H1 (cell line): Measurements from ENCODE around the gene PRKG2. TPM values are rescaled to one million over a fixed set of nuclear protein-coding genes. Genes with fewer than 3 reads are reported as not detected.

ENCODE experiments used
- CTCF ChIA-PET: fragments of 300-600 bp; sonication (Branson Sonifier 250); formaldehyde crosslinking; loops from one replicate; lab custom pipeline; 2021; ENCODE audit not compliant: partially characterized antibody; lab: Charles Lee
- POLR2A ChIA-PET: fragments of 300-600 bp; sonication (Branson Sonifier 250); formaldehyde crosslinking; loops from one replicate; lab custom pipeline; 2021; ENCODE audit warnings: inconsistent platforms; ENCODE audit not compliant: partially characterized antibody; lab: Charles Lee
- DNase-seq, 2 experiments: peaks; one replicate each; pipeline versions ENCODE4 v3.0.0 to v3.0.0-alpha.2; 2010 to 2022; ENCODE audit warnings: low spot score in 2 of 2, low read depth in 1 of 2, mixed read lengths in 1 of 2
- FAIRE-seq: peaks from 2 replicates; lab custom pipeline; 2011; peaks lifted over from hg19 to GRCh38; lab: Jason Lieb, UNC
- H2AFZ ChIP-seq: 2 replicates; pipeline ENCODE4 v1.8.1; 2012; ENCODE audit warnings: low read length, inconsistent platforms
- H2AK5ac ChIP-seq: 2 replicates; pipeline ENCODE4 v1.6.1; 2013; ENCODE audit warnings: low read depth, low read length
- H2BK120ac ChIP-seq: replicated peaks from 2 replicates; pipeline ENCODE3; 2013; ENCODE audit warnings: low read depth, low read length, inconsistent platforms
- H2BK12ac ChIP-seq: 2 replicates; pipeline ENCODE4 v1.6.1; 2013; ENCODE audit warnings: low read depth, low read length
- H2BK15ac ChIP-seq: 2 replicates; pipeline ENCODE4 v1.6.1; 2013; ENCODE audit warnings: low read length
- H2BK20ac ChIP-seq: 2 replicates; pipeline ENCODE4 v1.6.1; 2013; ENCODE audit warnings: low read length
- H2BK5ac ChIP-seq: 2 replicates; pipeline ENCODE4 v1.6.1; 2013; ENCODE audit warnings: low read depth, low read length
- H3K14ac ChIP-seq: 2 replicates; pipeline ENCODE4 v1.6.1; 2013; ENCODE audit warnings: inconsistent platforms; ENCODE audit not compliant: insufficient read length
- H3K18ac ChIP-seq: 2 replicates; pipeline ENCODE4 v1.6.1; 2013; ENCODE audit warnings: low read length; ENCODE audit errors: extremely low read depth
- H3K23ac ChIP-seq: 2 replicates; pipeline ENCODE4 v1.6.1; 2013; ENCODE audit warnings: inconsistent platforms; ENCODE audit not compliant: insufficient read length
- H3K23me2 ChIP-seq: 2 replicates; pipeline ENCODE4 v1.6.1; 2013; ENCODE audit warnings: low read depth, low read length
- H3K27ac ChIP-seq: 2 replicates; pipeline ENCODE4 v1.6.1; 2011; ENCODE audit warnings: low read depth, low read length, inconsistent platforms
- H3K27me3 ChIP-seq, 4 experiments: replicated peaks in 1 of 4; 1 replicate in 1 of 4; 2 replicates in 3 of 4; pipeline versions ENCODE4 v1.6.1 to v1.8.1; 2011 to 2013; ENCODE audit warnings: low read length in 3 of 4, mild to moderate bottlenecking in 3 of 4, inconsistent platforms in 2 of 4, mixed read lengths in 2 of 4, moderate library complexity in 1 of 4; ENCODE audit not compliant: control insufficient read depth in 3 of 4, insufficient read depth in 3 of 4; ENCODE audit errors: extremely low read depth in 1 of 4
- H3K36me3 ChIP-seq, 4 experiments: 2 replicates each; pipeline versions ENCODE4 v1.6.1 to v1.8.1; 2011 to 2013; ENCODE audit warnings: mild to moderate bottlenecking in 4 of 4, low read length in 3 of 4, moderate library complexity in 2 of 4, control low read depth in 1 of 4, inconsistent platforms in 1 of 4; ENCODE audit not compliant: insufficient read depth in 4 of 4, control insufficient read depth in 2 of 4
- H3K4ac ChIP-seq: replicated peaks from 2 replicates; pipeline ENCODE3; 2013; ENCODE audit warnings: low read length, low read depth, mixed read lengths, inconsistent platforms; ENCODE audit not compliant: insufficient read length
- H3K4me1 ChIP-seq, 4 experiments: replicated peaks in 1 of 4; 1 replicate in 1 of 4; 2 replicates in 3 of 4; pipeline versions ENCODE4 v1.6.1 to v1.8.1; 2011 to 2013; ENCODE audit warnings: low read length in 3 of 4, inconsistent platforms in 2 of 4, mixed read lengths in 1 of 4; ENCODE audit not compliant: insufficient read depth in 4 of 4, control insufficient read depth in 3 of 4
- H3K4me2 ChIP-seq, 2 experiments: 2 replicates each; pipeline versions ENCODE4 v1.6.1 to v1.8.1; 2011 to 2013; ENCODE audit warnings: low read depth in 2 of 2, low read length in 2 of 2, control low read depth in 1 of 2, inconsistent platforms in 1 of 2, mild to moderate bottlenecking in 1 of 2; ENCODE audit not compliant: insufficient read depth in 1 of 2
- H3K4me3 ChIP-seq, 4 experiments: fragments of 200-600, 300-600 bp in 1 of 4; sonication (generic), shearing (Covaris generic), sonication (Bioruptor Twin) in 1 of 4; 2 replicates each; pipeline versions ENCODE4 v1.5.1 to v1.8.1; 2011 to 2016; ENCODE audit warnings: low read length in 4 of 4, low read depth in 3 of 4, control low read depth in 2 of 4, inconsistent platforms in 2 of 4, mild to moderate bottlenecking in 2 of 4, mixed read lengths in 1 of 4, moderate library complexity in 1 of 4; ENCODE audit not compliant: insufficient read depth in 2 of 4; ENCODE audit errors: extremely low read depth in 1 of 4
- H3K56ac ChIP-seq: replicated peaks from 2 replicates; pipeline ENCODE3; 2013; ENCODE audit warnings: low read depth, mild to moderate bottlenecking, mixed read lengths, low read length, inconsistent platforms; ENCODE audit not compliant: insufficient read length
- H3K79me1 ChIP-seq: 2 replicates; pipeline ENCODE4 v1.6.1; 2013; ENCODE audit warnings: low read depth, low read length, control low read depth
- H3K79me2 ChIP-seq, 2 experiments: 2 replicates each; pipeline versions ENCODE4 v1.6.1 to v1.8.1; 2012 to 2013; ENCODE audit warnings: low read length in 2 of 2, mild to moderate bottlenecking in 2 of 2, inconsistent platforms in 1 of 2; ENCODE audit not compliant: insufficient read depth in 2 of 2, control insufficient read depth in 1 of 2
- H3K9ac ChIP-seq, 4 experiments: replicated peaks in 1 of 4; 1 replicate in 1 of 4; 2 replicates in 3 of 4; pipeline versions ENCODE4 v1.6.1 to v1.8.1; 2011 to 2013; ENCODE audit warnings: low read depth in 3 of 4, low read length in 3 of 4, control low read depth in 2 of 4, mild to moderate bottlenecking in 2 of 4, moderate library complexity in 2 of 4, inconsistent platforms in 1 of 4; ENCODE audit errors: extremely low read depth in 1 of 4
- H3K9me3 ChIP-seq, 2 experiments: 2 replicates each; pipeline versions ENCODE4 v1.6.1 to v1.8.1; 2012 to 2013; ENCODE audit warnings: mild to moderate bottlenecking in 2 of 2, moderate library complexity in 2 of 2, control low read depth in 1 of 2, inconsistent platforms in 1 of 2, low read depth in 1 of 2, low read length in 1 of 2, mixed read lengths in 1 of 2; ENCODE audit not compliant: insufficient read depth in 2 of 2
- H4K20me1 ChIP-seq, 2 experiments: replicated peaks in 1 of 2; 2 replicates each; pipeline versions ENCODE3 to v1.8.1; 2011 to 2013; ENCODE audit warnings: inconsistent platforms in 2 of 2, low read length in 2 of 2, mild to moderate bottlenecking in 1 of 2; ENCODE audit not compliant: insufficient read depth in 2 of 2, control insufficient read depth in 1 of 2
- H4K5ac ChIP-seq: 2 replicates; pipeline ENCODE4 v1.6.1; 2013; ENCODE audit warnings: low read length, low read depth, mixed read lengths, inconsistent platforms; ENCODE audit not compliant: insufficient read length
- H4K8ac ChIP-seq: 2 replicates; pipeline ENCODE4 v1.8.0; 2013; ENCODE audit warnings: mild to moderate bottlenecking, moderate library complexity, low read length, inconsistent platforms; ENCODE audit not compliant: insufficient read depth; ENCODE audit errors: extremely low read depth
- H4K91ac ChIP-seq: replicated peaks from 2 replicates; pipeline ENCODE3; 2013; ENCODE audit warnings: low read length, mixed read lengths, inconsistent platforms; ENCODE audit not compliant: insufficient read length
- ASH2L ChIP-seq: fragments of 200-600, 300-600 bp; sonication (generic); IDR thresholded peaks from one replicate; pipeline ENCODE4 v1.7.1; 2017; ENCODE audit warnings: low read length
- CBX5 ChIP-seq: fragments of 300-800, 300-1000 bp; sonication (generic); IDR thresholded peaks from 2 replicates; pipeline ENCODE4 v1.7.1; 2016; ENCODE audit warnings: antibody characterized with exemption, low read length, low read depth
- CEBPB ChIP-seq: IDR thresholded peaks from 2 replicates; pipeline ENCODE4 v1.6.1; 2012; ENCODE audit warnings: low read depth, low read length
- KDM1A ChIP-seq: fragments of 200-600, 300-600 bp; sonication (generic); IDR thresholded peaks from 2 replicates; pipeline ENCODE4 v1.7.1; 2016; ENCODE audit warnings: mild to moderate bottlenecking, low read length, borderline replicate concordance
- MAFK ChIP-seq: IDR thresholded peaks from 2 replicates; pipeline ENCODE4 v1.6.1; 2012; ENCODE audit warnings: low read depth, mild to moderate bottlenecking, improper control_type of control experiment, low read length
- RFX5 ChIP-seq: IDR thresholded peaks from 2 replicates; pipeline ENCODE4 v1.6.1; 2011; ENCODE audit warnings: low read depth, low read length, improper control_type of control experiment, borderline replicate concordance
- SIX5 ChIP-seq: IDR thresholded peaks from 2 replicates; pipeline ENCODE4 v1.6.1; 2011; ENCODE audit warnings: mild to moderate bottlenecking, low read depth, low read length
- SP1 ChIP-seq: IDR thresholded peaks from 2 replicates; pipeline ENCODE4 v1.6.1; 2011; ENCODE audit warnings: low read depth, low read length
- SRF ChIP-seq: IDR thresholded peaks from 2 replicates; pipeline ENCODE4 v1.6.1; 2011; ENCODE audit warnings: mild to moderate bottlenecking, low read depth, low read length, moderate library complexity
- TAF1 ChIP-seq: IDR thresholded peaks from 2 replicates; pipeline ENCODE4 v1.6.1; 2011; ENCODE audit warnings: mild to moderate bottlenecking, low read depth, low read length
- YY1 ChIP-seq: IDR thresholded peaks from 2 replicates; pipeline ENCODE4 v1.6.1; 2011; ENCODE audit warnings: low read depth, mild to moderate bottlenecking, low read length
- WGBS, 2 experiments: shearing (Covaris generic) in 1 of 2; methylation state at CpG; one replicate each; pipeline versions ENCODE4 v1.1.6 to v1.1.7; 2013 to 2015; ENCODE audit warnings: low lambda C conversion rate in 2 of 2, mixed read lengths in 2 of 2, inconsistent platforms in 1 of 2, low coverage in 1 of 2, missing lambda C conversion rate in 1 of 2; ENCODE audit not compliant: insufficient replicate concordance in 2 of 2, insufficient coverage in 1 of 2, insufficient read length in 1 of 2; ENCODE audit errors: extremely low coverage in 1 of 2, missing lambda C conversion rate in 1 of 2; 5-methylcytosine and 5-hydroxymethylcytosine counted together
- polyA plus RNA-seq, 7 experiments: library from polyadenylated mRNA; depleted of rRNA in 3 of 7; stranded (reverse) in 5 of 7; unstranded in 2 of 7; fragments of >200 nt in 5 of 7; fragments of 200-250 nt in 2 of 7; gene quantifications; 1 replicate in 5 of 7; 2 replicates in 1 of 7; 4 replicates in 1 of 7; pipeline versions ENCODE4 v1.2.1 to v1.2.3, GENCODE V29; 2011 to 2013; ENCODE audit warnings: missing spikeins in 2 of 7, mixed read lengths in 2 of 7
- total RNA-seq: library from RNA; stranded (reverse); fragmentation: NEBNext Ultra II Directional; extraction: Animal tissue kit (Norgen Biotek cat#: 25700); gene quantifications from 2 replicates; pipeline ENCODE4 v1.2.1, GENCODE V29; 2021
- TF ChIP-seq, protein P1 (sequence below): IDR thresholded peaks from 2 replicates; pipeline ENCODE4 v1.6.1; 2012; ENCODE audit warnings: low read length, inconsistent platforms
- TF ChIP-seq, protein P2 (sequence below): IDR thresholded peaks from 2 replicates; pipeline ENCODE4 v1.6.1; 2011; ENCODE audit warnings: low read depth, mild to moderate bottlenecking, low read length; ENCODE audit not compliant: insufficient read depth

The PRKG2 gene
- total and polyA plus RNA-seq, 2 of the 8 experiments (the other 6 are each of a cell fraction or from before 2014, with no cell fraction given): 0.45 to 1.2 TPM

DNA sequence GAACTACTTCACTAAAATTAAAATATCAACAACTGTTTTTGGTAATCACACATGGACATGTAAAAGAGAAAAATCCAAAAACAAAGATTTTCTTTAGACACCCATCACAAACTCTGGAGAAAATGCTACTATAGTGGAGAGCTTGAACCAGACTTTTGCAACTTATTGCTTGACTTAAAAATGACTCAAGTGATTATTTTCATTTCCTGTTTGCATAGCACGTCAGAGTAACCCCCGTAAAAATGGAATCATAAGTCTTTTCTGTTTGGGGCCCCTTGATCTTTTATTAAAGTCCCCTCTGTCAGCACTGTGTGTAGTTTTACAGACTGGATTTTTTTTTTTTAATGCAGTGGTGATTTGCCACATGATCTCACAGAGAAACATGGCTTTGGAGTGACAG is 79.5 kb downstream of the PRKG2 start:
- H3K9me3 ChIP-seq: no peaks in the 10 kb centered on the region; a peak in 1 of 4 replicates
- H3K79me2 ChIP-seq: no peaks in the 10 kb centered on the region
- no peak overlapping the region for H3K4ac ChIP-seq
- no peak overlapping the region for H2BK120ac ChIP-seq
- no peak for TF ChIP-seq CEBPB
- TF ChIP-seq YY1: no peak
- TF ChIP-seq CBX5: no peak
- no peak for TF ChIP-seq ASH2L
- TF ChIP-seq SIX5: no peak
- TF ChIP-seq SRF: no peak
- TF ChIP-seq RFX5: no peak
- no peak for TF ChIP-seq KDM1A
- TF ChIP-seq, protein P1, sequence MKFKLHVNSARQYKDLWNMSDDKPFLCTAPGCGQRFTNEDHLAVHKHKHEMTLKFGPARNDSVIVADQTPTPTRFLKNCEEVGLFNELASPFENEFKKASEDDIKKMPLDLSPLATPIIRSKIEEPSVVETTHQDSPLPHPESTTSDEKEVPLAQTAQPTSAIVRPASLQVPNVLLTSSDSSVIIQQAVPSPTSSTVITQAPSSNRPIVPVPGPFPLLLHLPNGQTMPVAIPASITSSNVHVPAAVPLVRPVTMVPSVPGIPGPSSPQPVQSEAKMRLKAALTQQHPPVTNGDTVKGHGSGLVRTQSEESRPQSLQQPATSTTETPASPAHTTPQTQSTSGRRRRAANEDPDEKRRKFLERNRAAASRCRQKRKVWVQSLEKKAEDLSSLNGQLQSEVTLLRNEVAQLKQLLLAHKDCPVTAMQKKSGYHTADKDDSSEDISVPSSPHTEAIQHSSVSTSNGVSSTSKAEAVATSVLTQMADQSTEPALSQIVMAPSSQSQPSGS: no peak
- TF ChIP-seq TAF1: no peak
- TF ChIP-seq, protein P2, sequence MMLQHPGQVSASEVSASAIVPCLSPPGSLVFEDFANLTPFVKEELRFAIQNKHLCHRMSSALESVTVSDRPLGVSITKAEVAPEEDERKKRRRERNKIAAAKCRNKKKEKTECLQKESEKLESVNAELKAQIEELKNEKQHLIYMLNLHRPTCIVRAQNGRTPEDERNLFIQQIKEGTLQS: no peak
- TF ChIP-seq MAFK: no peak
- no peak for TF ChIP-seq SP1
- no peak overlapping the region for H3K23ac ChIP-seq
- no peak overlapping the region for H4K5ac ChIP-seq
- no peak overlapping the region for H2BK20ac ChIP-seq
- H3K4me2 ChIP-seq: no peak overlapping the region
- no peaks in the 10 kb centered on the region for H4K20me1 ChIP-seq
- no peak overlapping the region for H2AFZ ChIP-seq
- no peak overlapping the region for H3K9ac ChIP-seq
- H3K56ac ChIP-seq: no peak overlapping the region
- H2BK12ac ChIP-seq: no peak overlapping the region
- no peaks in the 10 kb centered on the region for H3K23me2 ChIP-seq
- ChIA-PET POLR2A (no interaction called here), CTCF (no interaction called here)
- no peak overlapping the region for H4K8ac ChIP-seq
- H3K4me1 ChIP-seq: no peaks in the 10 kb centered on the region; a peak in 3 of 7 replicates
- no peak overlapping the region for H3K4me3 ChIP-seq
- no peak overlapping the region for H2AK5ac ChIP-seq
- no peak overlapping the region for H3K14ac ChIP-seq
- no peak overlapping the region for H2BK5ac ChIP-seq
- no peak overlapping the region for H2BK15ac ChIP-seq
- 100% methylated on average over 2 of the region's 2 CpGs; no CpG with 5 or more reads in 1 of the 2 experiments for WGBS, 2 experiments
- H3K36me3 ChIP-seq: no peaks in the 10 kb centered on the region
- DNase-seq (no peak), FAIRE-seq (no peak)
- H3K79me1 ChIP-seq: no peaks in the 10 kb centered on the region
- H3K18ac ChIP-seq: no peak overlapping the region
- H3K27ac ChIP-seq: no peak overlapping the region
- no peak overlapping the region for H4K91ac ChIP-seq
- no peaks in the 10 kb centered on the region for H3K27me3 ChIP-seq
